Prostate gland (tissue), 2 donors: ENCODE measurements around the gene IRS2.

ENCODE experiments used
- POLR2A ChIP-seq: fragments of 450-650 bp; IDR thresholded peaks from one replicate; pipeline ENCODE4 v1.6.1; 2016; ENCODE audit warnings: antibody characterized with exemption, mild to moderate bottlenecking
- TF ChIP-seq, protein P1 (sequence below), 4 experiments: fragments of 200-600 bp in 2 of 4; fragments of 450-650 bp in 2 of 4; sonication (generic) in 2 of 4; IDR thresholded peaks; 1 replicate in 3 of 4; 2 replicates in 1 of 4; pipeline ENCODE4 v1.5.1; 2016 to 2019; ENCODE audit warnings: antibody characterized with exemption in 4 of 4, mild to moderate bottlenecking in 2 of 4, moderate library complexity in 2 of 4

DNA sequence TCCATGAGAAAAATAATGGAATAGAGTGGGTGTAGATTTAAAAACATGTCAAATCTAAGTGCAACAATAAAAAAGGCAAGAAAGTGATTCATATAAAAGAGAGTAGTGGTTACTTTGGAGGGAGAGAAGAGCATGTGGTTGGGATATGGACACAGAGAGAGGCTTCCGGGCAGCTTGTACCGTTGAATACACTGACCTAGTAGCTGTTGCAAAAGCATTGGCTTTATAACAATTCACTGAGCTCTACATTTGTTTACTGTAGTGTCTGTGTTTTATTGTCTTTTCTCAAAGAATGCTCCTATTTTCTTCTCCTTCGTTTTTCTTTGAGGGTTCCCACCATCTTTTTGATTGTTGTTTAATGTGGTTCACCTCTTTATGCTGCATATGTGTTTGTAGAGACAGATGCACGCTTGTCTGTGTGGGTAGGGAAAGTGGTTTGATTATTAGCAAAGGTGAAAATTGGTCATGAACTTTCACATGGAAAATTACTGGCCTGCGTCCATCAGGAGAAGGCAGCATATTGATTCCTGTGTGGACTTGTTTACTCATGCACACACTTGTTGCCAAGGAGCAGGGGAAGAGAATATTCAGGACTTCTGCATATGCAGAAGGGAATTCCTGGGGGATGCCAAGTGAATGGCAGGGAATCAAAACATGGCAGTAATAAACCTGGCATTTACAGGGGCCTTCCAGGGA, 29.9 kb upstream of the IRS2 start:
- TF ChIP-seq POLR2A = no peak
- TF ChIP-seq, protein P1, sequence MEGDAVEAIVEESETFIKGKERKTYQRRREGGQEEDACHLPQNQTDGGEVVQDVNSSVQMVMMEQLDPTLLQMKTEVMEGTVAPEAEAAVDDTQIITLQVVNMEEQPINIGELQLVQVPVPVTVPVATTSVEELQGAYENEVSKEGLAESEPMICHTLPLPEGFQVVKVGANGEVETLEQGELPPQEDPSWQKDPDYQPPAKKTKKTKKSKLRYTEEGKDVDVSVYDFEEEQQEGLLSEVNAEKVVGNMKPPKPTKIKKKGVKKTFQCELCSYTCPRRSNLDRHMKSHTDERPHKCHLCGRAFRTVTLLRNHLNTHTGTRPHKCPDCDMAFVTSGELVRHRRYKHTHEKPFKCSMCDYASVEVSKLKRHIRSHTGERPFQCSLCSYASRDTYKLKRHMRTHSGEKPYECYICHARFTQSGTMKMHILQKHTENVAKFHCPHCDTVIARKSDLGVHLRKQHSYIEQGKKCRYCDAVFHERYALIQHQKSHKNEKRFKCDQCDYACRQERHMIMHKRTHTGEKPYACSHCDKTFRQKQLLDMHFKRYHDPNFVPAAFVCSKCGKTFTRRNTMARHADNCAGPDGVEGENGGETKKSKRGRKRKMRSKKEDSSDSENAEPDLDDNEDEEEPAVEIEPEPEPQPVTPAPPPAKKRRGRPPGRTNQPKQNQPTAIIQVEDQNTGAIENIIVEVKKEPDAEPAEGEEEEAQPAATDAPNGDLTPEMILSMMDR (IDR thresholded peaks at IDR 0.05) = no peak
